AG09319 (cell line): ENCODE measurements around the gene EXOC6B.

Experiments
- DNase-seq: peaks from one replicate; pipeline ENCODE4 v3.0.0-alpha.2; 2010; ENCODE audit warnings: low read depth; ENCODE audit errors: extremely low read depth
- TF ChIP-seq, protein P1 (sequence below): IDR thresholded peaks from 2 replicates; pipeline ENCODE4 v1.5.1; 2011; ENCODE audit warnings: low read depth, mild to moderate bottlenecking, inconsistent platforms, low read length, moderate library complexity

EXOC6B gene

GRCh38 chr2:72718876-72719275, 107.0 kb downstream of the EXOC6B start:
- peak; percentile 47 for DNase-seq
- TF ChIP-seq, protein P1, sequence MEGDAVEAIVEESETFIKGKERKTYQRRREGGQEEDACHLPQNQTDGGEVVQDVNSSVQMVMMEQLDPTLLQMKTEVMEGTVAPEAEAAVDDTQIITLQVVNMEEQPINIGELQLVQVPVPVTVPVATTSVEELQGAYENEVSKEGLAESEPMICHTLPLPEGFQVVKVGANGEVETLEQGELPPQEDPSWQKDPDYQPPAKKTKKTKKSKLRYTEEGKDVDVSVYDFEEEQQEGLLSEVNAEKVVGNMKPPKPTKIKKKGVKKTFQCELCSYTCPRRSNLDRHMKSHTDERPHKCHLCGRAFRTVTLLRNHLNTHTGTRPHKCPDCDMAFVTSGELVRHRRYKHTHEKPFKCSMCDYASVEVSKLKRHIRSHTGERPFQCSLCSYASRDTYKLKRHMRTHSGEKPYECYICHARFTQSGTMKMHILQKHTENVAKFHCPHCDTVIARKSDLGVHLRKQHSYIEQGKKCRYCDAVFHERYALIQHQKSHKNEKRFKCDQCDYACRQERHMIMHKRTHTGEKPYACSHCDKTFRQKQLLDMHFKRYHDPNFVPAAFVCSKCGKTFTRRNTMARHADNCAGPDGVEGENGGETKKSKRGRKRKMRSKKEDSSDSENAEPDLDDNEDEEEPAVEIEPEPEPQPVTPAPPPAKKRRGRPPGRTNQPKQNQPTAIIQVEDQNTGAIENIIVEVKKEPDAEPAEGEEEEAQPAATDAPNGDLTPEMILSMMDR: no peak

- TF ChIP-seq, protein P1: no peak
- no peak for DNase-seq
These were observed 109.2 kb downstream of the EXOC6B start for GRCh38 chr2:72716601-72717000.

- DNase-seq: no peak
- TF ChIP-seq, protein P1: no peak
These were observed 112.0 kb downstream of the EXOC6B start for GRCh38 chr2:72713857-72714256.

GRCh38 chr2:72712977-72713376, 112.9 kb downstream of the EXOC6B start:
- TF ChIP-seq, protein P1: no peak
- no peak for DNase-seq

- no peak for DNase-seq
- TF ChIP-seq, protein P1: no peak
These were observed 113.5 kb downstream of the EXOC6B start for GRCh38 chr2:72712304-72712703.

- DNase-seq: no peak
- TF ChIP-seq, protein P1: no peak
These were observed 115.2 kb downstream of the EXOC6B start for GRCh38 chr2:72710418-72711152.

DNA sequence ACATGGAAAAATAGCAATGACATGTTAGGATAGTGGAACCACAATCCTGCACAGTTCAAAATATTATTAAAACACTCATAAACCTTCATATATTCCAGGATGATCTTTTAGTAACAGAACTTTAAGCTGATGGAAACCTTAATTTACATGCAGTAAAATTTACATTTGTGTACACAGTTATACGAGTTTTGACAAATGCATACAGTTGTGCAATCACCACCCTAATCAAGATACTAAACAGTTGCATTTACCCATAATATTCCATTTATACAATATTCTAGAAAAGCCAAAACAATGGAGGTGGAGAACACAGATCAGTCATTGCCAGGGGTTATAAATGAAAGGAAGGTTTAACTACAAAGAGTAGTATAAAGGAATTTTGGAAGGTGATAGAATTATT, 117.6 kb downstream of the EXOC6B start:
- no peak for DNase-seq
- TF ChIP-seq, protein P1: no peak
